Urinary bladder (tissue), 4 donors: ENCODE data around the gene MASP1. TPM values are rescaled to one million over a fixed set of nuclear protein-coding genes. Genes with fewer than 3 reads are reported as not detected.
"Not testable (repeated sequence)": the region's sequence is repeated elsewhere in the genome, so short reads cannot be mapped to it uniquely, and the experiment has no call there.

Experiments used
- DNase-seq: peaks from one replicate; pipeline ENCODE4 v3.0.0-alpha.2; 2015; ENCODE audit errors: extremely low spot score
- H3K27ac ChIP-seq: one replicate; pipeline ENCODE4 v1.5.1; 2013; ENCODE audit warnings: low read depth, mild to moderate bottlenecking, moderate library complexity
- H3K36me3 ChIP-seq: one replicate; pipeline ENCODE4 v1.6.1; 2013; ENCODE audit warnings: mild to moderate bottlenecking, moderate library complexity; ENCODE audit not compliant: insufficient read depth
- H3K4me1 ChIP-seq: one replicate; pipeline ENCODE4 v1.6.1; 2013; ENCODE audit warnings: mild to moderate bottlenecking, moderate library complexity; ENCODE audit not compliant: insufficient read depth
- H3K4me3 ChIP-seq: one replicate; pipeline ENCODE4 v1.5.1; 2013; ENCODE audit warnings: low read depth, low read length
- WGBS: extraction: QIAGEN DNeasy Blood & Tissue Kit; methylation state at CpG from one replicate; pipeline ENCODE4 v1.1.7; 2013; 5-methylcytosine and 5-hydroxymethylcytosine counted together
- polyA plus RNA-seq: library from polyadenylated mRNA; stranded (reverse); fragments of 200-250 nt; gene quantifications from one replicate; pipeline ENCODE4 v1.2.3, GENCODE V29; 2013
- total RNA-seq: library from RNA; depleted of rRNA; stranded (reverse); fragments of >200 nt; gene quantifications from one replicate; pipeline ENCODE4 v1.2.3, GENCODE V29; 2014
- donor health status: healthy with polysubstance abuse.
- donor health status: healthy.

The MASP1 gene
- total and polyA plus RNA-seq, 2 donors = 4.9 to 13.1 TPM

- H3K4me3 ChIP-seq = no peak overlapping the region
- 34% methylated on average over 4 of the region's 4 CpGs for WGBS
- H3K36me3 ChIP-seq = no peaks in the 10 kb centered on the region
- DNase-seq = no peak
- peaks cover 2% of the 10 kb centered on the region for H3K4me1 ChIP-seq
- H3K27ac ChIP-seq = no peak overlapping the region
These were observed 78.8 kb downstream of the MASP1 start for GRCh38 chr3:187212705-187213104.

GRCh38 chr3:187212196-187212545 lies 79.4 kb downstream of the MASP1 start:
- H3K27ac ChIP-seq = no peak overlapping the region
- H3K36me3 ChIP-seq = no peaks in the 10 kb centered on the region
- 93% methylated on average over 3 of the region's 3 CpGs for WGBS
- no peak for DNase-seq
- H3K4me3 ChIP-seq = no peak overlapping the region
- peaks cover 2% of the 10 kb centered on the region for H3K4me1 ChIP-seq

- Histone ChIP-seq H3K36me3 (no peaks in the 10 kb centered on the region), H3K4me1 (peaks cover 2% of the 10 kb centered on the region), H3K27ac (no peak overlapping the region), H3K4me3 (no peak overlapping the region)
- no peak for DNase-seq
- 70% methylated on average over 3 of the region's 3 CpGs for WGBS
These were observed 79.9 kb downstream of the MASP1 start for GRCh38 chr3:187211532-187212195.

GRCh38 chr3:187210545-187211327 lies 80.8 kb downstream of the MASP1 start:
- no peaks in the 10 kb centered on the region for H3K36me3 ChIP-seq
- no peak for DNase-seq
- H3K4me1 ChIP-seq = peaks cover 2% of the 10 kb centered on the region
- H3K27ac ChIP-seq = no peak overlapping the region
- 44% methylated on average over 6 of the region's 6 CpGs for WGBS
- no peak overlapping the region for H3K4me3 ChIP-seq

- Histone ChIP-seq H3K4me1 (peaks cover 2% of the 10 kb centered on the region), H3K4me3 (no peak overlapping the region), H3K36me3 (no peaks in the 10 kb centered on the region), H3K27ac (no peak overlapping the region)
- no peak for DNase-seq
- 40% methylated on average over 1 of the region's 1 CpG for WGBS
These were observed 81.4 kb downstream of the MASP1 start for GRCh38 chr3:187210091-187210490.

- Histone ChIP-seq H3K36me3 (no peaks in the 10 kb centered on the region), H3K4me1 (peaks cover 2% of the 10 kb centered on the region), H3K4me3 (no peak overlapping the region), H3K27ac (no peak overlapping the region)
- no peak for DNase-seq
These were observed 82.0 kb downstream of the MASP1 start for GRCh38 chr3:187209491-187209890.

- Histone ChIP-seq H3K4me3 (no peak overlapping the region), H3K27ac (no peak overlapping the region), H3K36me3 (no peaks in the 10 kb centered on the region), H3K4me1 (peaks cover 2% of the 10 kb centered on the region)
- no peak for DNase-seq
- WGBS = 62% methylated on average over 1 of the region's 1 CpG
These were observed 83.4 kb downstream of the MASP1 start for GRCh38 chr3:187208159-187208558.

GRCh38 chr3:187207624-187208023 lies 83.9 kb downstream of the MASP1 start:
- no peak overlapping the region for H3K27ac ChIP-seq
- H3K4me3 ChIP-seq = no peak overlapping the region
- DNase-seq = no peak
- peaks cover 2% of the 10 kb centered on the region for H3K4me1 ChIP-seq
- H3K36me3 ChIP-seq = no peaks in the 10 kb centered on the region

- Histone ChIP-seq H3K27ac (no peak overlapping the region), H3K4me1 (peaks cover 2% of the 10 kb centered on the region), H3K36me3 (no peaks in the 10 kb centered on the region), H3K4me3 (no peak overlapping the region)
- WGBS = 87% methylated on average over 2 of the region's 2 CpGs
- DNase-seq = no peak
These were observed 84.5 kb downstream of the MASP1 start for GRCh38 chr3:187207062-187207461.

- WGBS = 64% methylated on average over 2 of the region's 2 CpGs
- no peak for DNase-seq
- Histone ChIP-seq H3K4me3 (no peak overlapping the region), H3K27ac (no peak overlapping the region), H3K4me1 (peaks cover 2% of the 10 kb centered on the region), H3K36me3 (no peaks in the 10 kb centered on the region)
These were observed 85.9 kb downstream of the MASP1 start for GRCh38 chr3:187205683-187206082.

- 95% methylated on average over 41 of the region's 44 CpGs for WGBS
- not testable (repeated sequence) for H3K36me3 ChIP-seq, H3K27ac ChIP-seq, H3K4me3 ChIP-seq, DNase-seq, H3K4me1 ChIP-seq
These were observed 92.0 kb downstream of the MASP1 start for GRCh38 chr3:187199463-187200050.

GRCh38 chr3:187198490-187198889 lies 93.0 kb downstream of the MASP1 start:
- no peak for DNase-seq
- Histone ChIP-seq H3K36me3 (no peaks in the 10 kb centered on the region), H3K27ac (no peak overlapping the region), H3K4me1 (no peaks in the 10 kb centered on the region), H3K4me3 (no peak overlapping the region)
- WGBS = 87% methylated on average over 4 of the region's 4 CpGs

- H3K36me3 ChIP-seq = no peaks in the 10 kb centered on the region
- 64% methylated on average over 8 of the region's 8 CpGs for WGBS
These were observed 94.2 kb downstream of the MASP1 start, which contains the start of gene RTP1 for GRCh38 chr3:187197335-187197649. Gene RTP1 (plus strand): TSS chr3:187197486. CDS start chr3:187197516, 30 bp downstream.

More at GRCh38 chr3:187197335-187197649, 94.2 kb downstream of the MASP1 start, which contains the start of gene RTP1:
- no peaks in the 10 kb centered on the region for H3K4me1 ChIP-seq
- DNase-seq = no peak
- no peak within 1 kb of the TSS for H3K4me3 ChIP-seq
- no peak within 1 kb of the TSS for H3K27ac ChIP-seq
